GM21390 (cell line): ENCODE results near the gene B9D1.

Experiments
- ATAC-seq: cut with Tn5 transposase; IDR thresholded peaks from one replicate; pipeline ENCODE4 v1.9.1; 2021; ENCODE audit not compliant: unreplicated experiment

Gene B9D1

GRCh38 chr17:19306160-19307111 lies 56.1 kb downstream of the B9D1 start:
- peak; percentile 83 for ATAC-seq

- ATAC-seq, result no peak
These were observed 56.8 kb downstream of the B9D1 start for GRCh38 chr17:19305761-19306159.

GRCh38 chr17:19305256-19305655 lies 57.3 kb downstream of the B9D1 start:
- no peak for ATAC-seq

- no peak for ATAC-seq
These were observed 57.8 kb downstream of the B9D1 start for GRCh38 chr17:19304751-19305150.

GRCh38 chr17:19304209-19304608 lies 58.3 kb downstream of the B9D1 start:
- ATAC-seq, result no peak

GRCh38 chr17:19303367-19303776 lies 59.2 kb downstream of the B9D1 start:
- no peak for ATAC-seq

GRCh38 chr17:19302791-19303331 lies 59.7 kb downstream of the B9D1 start:
- ATAC-seq, result no peak

GRCh38 chr17:19301973-19302372 lies 60.5 kb downstream of the B9D1 start:
- no peak for ATAC-seq

GRCh38 chr17:19301274-19301951 lies 61.1 kb downstream of the B9D1 start:
- no peak for ATAC-seq

GRCh38 chr17:19299866-19300265 lies 62.7 kb downstream of the B9D1 start:
- ATAC-seq, result no peak

- ATAC-seq, result no peak
These were observed 63.2 kb downstream of the B9D1 start for GRCh38 chr17:19299214-19299747.

- ATAC-seq, result no peak
These were observed 63.8 kb downstream of the B9D1 start for GRCh38 chr17:19298569-19299213.

- ATAC-seq, result no peak
These were observed 65.4 kb downstream of the B9D1 start for GRCh38 chr17:19296786-19297778.

GRCh38 chr17:19295473-19296135 lies 66.9 kb downstream of the B9D1 start:
- no peak for ATAC-seq

- no peak for ATAC-seq
These were observed 68.1 kb downstream of the B9D1 start for GRCh38 chr17:19294443-19294842.
